GM23338 (cell line): ENCODE measurements around the gene INHBB.

Source experiments
- CREB1 ChIP-seq: fragments of 250-450 bp; sonication (Bioruptor Pico); IDR thresholded peaks from 2 replicates; pipeline ENCODE4 v1.5.0; 2020; ENCODE audit warnings: low read depth, mild to moderate bottlenecking, moderate library complexity
- EZH2 ChIP-seq: fragments of 200-600 bp; sonication (generic); IDR thresholded peaks from one replicate; pipeline ENCODE4 v1.8.0; 2017; ENCODE audit warnings: antibody characterized with exemption, mild to moderate bottlenecking, low read depth; ENCODE audit not compliant: unreplicated experiment
- EZH2phosphoT487 ChIP-seq: fragments of 200-600 bp; sonication (generic); IDR thresholded peaks from one replicate; pipeline ENCODE4 v1.8.1; 2018; ENCODE audit warnings: antibody characterized with exemption; ENCODE audit not compliant: unreplicated experiment
- JUNB ChIP-seq: IDR thresholded peaks from one replicate; pipeline ENCODE4 v1.6.1; 2016; ENCODE audit warnings: antibody characterized with exemption; ENCODE audit not compliant: unreplicated experiment
- NANOG ChIP-seq: IDR thresholded peaks from 2 replicates; pipeline ENCODE4 v1.6.1; 2016; ENCODE audit warnings: antibody characterized with exemption, borderline replicate concordance
- POLR2AphosphoS5 ChIP-seq: IDR thresholded peaks from 2 replicates; pipeline ENCODE4 v1.6.1; 2016; ENCODE audit warnings: antibody characterized with exemption, low read depth
- STAT1 ChIP-seq: IDR thresholded peaks from one replicate; pipeline ENCODE4 v1.6.1; 2016; ENCODE audit warnings: antibody characterized with exemption; ENCODE audit not compliant: unreplicated experiment
- ZNF114 ChIP-seq: fragments of 250-450 bp; sonication (Bioruptor Pico); IDR thresholded peaks from 2 replicates; pipeline ENCODE4 v1.5.0; 2020; ENCODE audit warnings: mild to moderate bottlenecking, moderate library complexity
- ZNF331 ChIP-seq: fragments of 250-450 bp; sonication (Bioruptor Pico); IDR thresholded peaks from 2 replicates; pipeline ENCODE4 v1.5.0; 2020; ENCODE audit warnings: low read depth, mild to moderate bottlenecking, moderate library complexity
- TF ChIP-seq, protein P1 (sequence below), 2 experiments: fragments of 200-600 bp in 1 of 2; sonication (generic) in 1 of 2; conservative IDR thresholded peaks; 2 replicates each; pipeline versions ENCODE4 v1.5.1 to v1.6.1; 2016 to 2017; ENCODE audit warnings: antibody characterized with exemption in 2 of 2, low read depth in 2 of 2, mild to moderate bottlenecking in 2 of 2, moderate library complexity in 1 of 2
- TF ChIP-seq, protein P2 (sequence below): IDR thresholded peaks from one replicate; pipeline ENCODE4 v1.6.1; 2018; ENCODE audit warnings: antibody characterized with exemption; ENCODE audit not compliant: unreplicated experiment
- TF ChIP-seq, protein P3 (sequence below): IDR thresholded peaks from 2 replicates; pipeline ENCODE4 v1.6.1; 2016; ENCODE audit warnings: antibody characterized with exemption
- TF ChIP-seq, protein P4 (sequence below): fragments of 250-450 bp; sonication (Bioruptor Pico); IDR thresholded peaks from 2 replicates; pipeline ENCODE4 v1.5.0; 2020; ENCODE audit warnings: mild to moderate bottlenecking, moderate library complexity

DNA sequence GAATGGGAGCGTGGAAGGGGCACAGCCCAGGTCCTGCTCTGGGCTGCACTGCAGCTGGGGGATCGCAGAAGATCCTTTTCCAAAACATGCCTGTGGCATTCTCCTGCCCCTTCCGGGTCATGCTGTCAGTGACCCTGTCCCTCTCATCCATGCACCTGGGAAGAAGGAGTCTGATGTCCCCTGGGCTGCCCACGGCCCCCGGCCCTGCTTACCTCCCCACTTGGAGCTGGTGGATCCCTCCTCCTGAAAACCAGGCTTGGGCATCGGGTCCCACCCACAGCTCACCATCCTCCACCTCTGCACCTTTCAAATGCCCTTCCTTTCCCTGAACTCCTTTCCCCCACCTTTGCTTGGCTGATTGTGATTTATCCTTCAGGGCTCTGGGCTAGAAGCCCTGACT is 11.8 kb downstream of the INHBB start:
- TF ChIP-seq, protein P1, sequence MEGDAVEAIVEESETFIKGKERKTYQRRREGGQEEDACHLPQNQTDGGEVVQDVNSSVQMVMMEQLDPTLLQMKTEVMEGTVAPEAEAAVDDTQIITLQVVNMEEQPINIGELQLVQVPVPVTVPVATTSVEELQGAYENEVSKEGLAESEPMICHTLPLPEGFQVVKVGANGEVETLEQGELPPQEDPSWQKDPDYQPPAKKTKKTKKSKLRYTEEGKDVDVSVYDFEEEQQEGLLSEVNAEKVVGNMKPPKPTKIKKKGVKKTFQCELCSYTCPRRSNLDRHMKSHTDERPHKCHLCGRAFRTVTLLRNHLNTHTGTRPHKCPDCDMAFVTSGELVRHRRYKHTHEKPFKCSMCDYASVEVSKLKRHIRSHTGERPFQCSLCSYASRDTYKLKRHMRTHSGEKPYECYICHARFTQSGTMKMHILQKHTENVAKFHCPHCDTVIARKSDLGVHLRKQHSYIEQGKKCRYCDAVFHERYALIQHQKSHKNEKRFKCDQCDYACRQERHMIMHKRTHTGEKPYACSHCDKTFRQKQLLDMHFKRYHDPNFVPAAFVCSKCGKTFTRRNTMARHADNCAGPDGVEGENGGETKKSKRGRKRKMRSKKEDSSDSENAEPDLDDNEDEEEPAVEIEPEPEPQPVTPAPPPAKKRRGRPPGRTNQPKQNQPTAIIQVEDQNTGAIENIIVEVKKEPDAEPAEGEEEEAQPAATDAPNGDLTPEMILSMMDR (conservative IDR thresholded peaks at IDR 0.05; ENCODE audit: low read depth in 2 of 2), result no peak
- no peak for TF ChIP-seq POLR2AphosphoS5
- no peak for TF ChIP-seq JUNB
- TF ChIP-seq, protein P2, sequence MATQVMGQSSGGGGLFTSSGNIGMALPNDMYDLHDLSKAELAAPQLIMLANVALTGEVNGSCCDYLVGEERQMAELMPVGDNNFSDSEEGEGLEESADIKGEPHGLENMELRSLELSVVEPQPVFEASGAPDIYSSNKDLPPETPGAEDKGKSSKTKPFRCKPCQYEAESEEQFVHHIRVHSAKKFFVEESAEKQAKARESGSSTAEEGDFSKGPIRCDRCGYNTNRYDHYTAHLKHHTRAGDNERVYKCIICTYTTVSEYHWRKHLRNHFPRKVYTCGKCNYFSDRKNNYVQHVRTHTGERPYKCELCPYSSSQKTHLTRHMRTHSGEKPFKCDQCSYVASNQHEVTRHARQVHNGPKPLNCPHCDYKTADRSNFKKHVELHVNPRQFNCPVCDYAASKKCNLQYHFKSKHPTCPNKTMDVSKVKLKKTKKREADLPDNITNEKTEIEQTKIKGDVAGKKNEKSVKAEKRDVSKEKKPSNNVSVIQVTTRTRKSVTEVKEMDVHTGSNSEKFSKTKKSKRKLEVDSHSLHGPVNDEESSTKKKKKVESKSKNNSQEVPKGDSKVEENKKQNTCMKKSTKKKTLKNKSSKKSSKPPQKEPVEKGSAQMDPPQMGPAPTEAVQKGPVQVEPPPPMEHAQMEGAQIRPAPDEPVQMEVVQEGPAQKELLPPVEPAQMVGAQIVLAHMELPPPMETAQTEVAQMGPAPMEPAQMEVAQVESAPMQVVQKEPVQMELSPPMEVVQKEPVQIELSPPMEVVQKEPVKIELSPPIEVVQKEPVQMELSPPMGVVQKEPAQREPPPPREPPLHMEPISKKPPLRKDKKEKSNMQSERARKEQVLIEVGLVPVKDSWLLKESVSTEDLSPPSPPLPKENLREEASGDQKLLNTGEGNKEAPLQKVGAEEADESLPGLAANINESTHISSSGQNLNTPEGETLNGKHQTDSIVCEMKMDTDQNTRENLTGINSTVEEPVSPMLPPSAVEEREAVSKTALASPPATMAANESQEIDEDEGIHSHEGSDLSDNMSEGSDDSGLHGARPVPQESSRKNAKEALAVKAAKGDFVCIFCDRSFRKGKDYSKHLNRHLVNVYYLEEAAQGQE, result no peak
- TF ChIP-seq EZH2, result no peak
- no peak for TF ChIP-seq EZH2phosphoT487
- no peak for TF ChIP-seq CREB1
- TF ChIP-seq STAT1, result no peak
- no peak for TF ChIP-seq ZNF331 (CRISPR knock-in tag)
- no peak for TF ChIP-seq ZNF114 (CRISPR knock-in tag)
- TF ChIP-seq, protein P3, sequence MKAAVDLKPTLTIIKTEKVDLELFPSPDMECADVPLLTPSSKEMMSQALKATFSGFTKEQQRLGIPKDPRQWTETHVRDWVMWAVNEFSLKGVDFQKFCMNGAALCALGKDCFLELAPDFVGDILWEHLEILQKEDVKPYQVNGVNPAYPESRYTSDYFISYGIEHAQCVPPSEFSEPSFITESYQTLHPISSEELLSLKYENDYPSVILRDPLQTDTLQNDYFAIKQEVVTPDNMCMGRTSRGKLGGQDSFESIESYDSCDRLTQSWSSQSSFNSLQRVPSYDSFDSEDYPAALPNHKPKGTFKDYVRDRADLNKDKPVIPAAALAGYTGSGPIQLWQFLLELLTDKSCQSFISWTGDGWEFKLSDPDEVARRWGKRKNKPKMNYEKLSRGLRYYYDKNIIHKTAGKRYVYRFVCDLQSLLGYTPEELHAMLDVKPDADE, result no peak
- TF ChIP-seq NANOG, result no peak
- TF ChIP-seq, protein P4, sequence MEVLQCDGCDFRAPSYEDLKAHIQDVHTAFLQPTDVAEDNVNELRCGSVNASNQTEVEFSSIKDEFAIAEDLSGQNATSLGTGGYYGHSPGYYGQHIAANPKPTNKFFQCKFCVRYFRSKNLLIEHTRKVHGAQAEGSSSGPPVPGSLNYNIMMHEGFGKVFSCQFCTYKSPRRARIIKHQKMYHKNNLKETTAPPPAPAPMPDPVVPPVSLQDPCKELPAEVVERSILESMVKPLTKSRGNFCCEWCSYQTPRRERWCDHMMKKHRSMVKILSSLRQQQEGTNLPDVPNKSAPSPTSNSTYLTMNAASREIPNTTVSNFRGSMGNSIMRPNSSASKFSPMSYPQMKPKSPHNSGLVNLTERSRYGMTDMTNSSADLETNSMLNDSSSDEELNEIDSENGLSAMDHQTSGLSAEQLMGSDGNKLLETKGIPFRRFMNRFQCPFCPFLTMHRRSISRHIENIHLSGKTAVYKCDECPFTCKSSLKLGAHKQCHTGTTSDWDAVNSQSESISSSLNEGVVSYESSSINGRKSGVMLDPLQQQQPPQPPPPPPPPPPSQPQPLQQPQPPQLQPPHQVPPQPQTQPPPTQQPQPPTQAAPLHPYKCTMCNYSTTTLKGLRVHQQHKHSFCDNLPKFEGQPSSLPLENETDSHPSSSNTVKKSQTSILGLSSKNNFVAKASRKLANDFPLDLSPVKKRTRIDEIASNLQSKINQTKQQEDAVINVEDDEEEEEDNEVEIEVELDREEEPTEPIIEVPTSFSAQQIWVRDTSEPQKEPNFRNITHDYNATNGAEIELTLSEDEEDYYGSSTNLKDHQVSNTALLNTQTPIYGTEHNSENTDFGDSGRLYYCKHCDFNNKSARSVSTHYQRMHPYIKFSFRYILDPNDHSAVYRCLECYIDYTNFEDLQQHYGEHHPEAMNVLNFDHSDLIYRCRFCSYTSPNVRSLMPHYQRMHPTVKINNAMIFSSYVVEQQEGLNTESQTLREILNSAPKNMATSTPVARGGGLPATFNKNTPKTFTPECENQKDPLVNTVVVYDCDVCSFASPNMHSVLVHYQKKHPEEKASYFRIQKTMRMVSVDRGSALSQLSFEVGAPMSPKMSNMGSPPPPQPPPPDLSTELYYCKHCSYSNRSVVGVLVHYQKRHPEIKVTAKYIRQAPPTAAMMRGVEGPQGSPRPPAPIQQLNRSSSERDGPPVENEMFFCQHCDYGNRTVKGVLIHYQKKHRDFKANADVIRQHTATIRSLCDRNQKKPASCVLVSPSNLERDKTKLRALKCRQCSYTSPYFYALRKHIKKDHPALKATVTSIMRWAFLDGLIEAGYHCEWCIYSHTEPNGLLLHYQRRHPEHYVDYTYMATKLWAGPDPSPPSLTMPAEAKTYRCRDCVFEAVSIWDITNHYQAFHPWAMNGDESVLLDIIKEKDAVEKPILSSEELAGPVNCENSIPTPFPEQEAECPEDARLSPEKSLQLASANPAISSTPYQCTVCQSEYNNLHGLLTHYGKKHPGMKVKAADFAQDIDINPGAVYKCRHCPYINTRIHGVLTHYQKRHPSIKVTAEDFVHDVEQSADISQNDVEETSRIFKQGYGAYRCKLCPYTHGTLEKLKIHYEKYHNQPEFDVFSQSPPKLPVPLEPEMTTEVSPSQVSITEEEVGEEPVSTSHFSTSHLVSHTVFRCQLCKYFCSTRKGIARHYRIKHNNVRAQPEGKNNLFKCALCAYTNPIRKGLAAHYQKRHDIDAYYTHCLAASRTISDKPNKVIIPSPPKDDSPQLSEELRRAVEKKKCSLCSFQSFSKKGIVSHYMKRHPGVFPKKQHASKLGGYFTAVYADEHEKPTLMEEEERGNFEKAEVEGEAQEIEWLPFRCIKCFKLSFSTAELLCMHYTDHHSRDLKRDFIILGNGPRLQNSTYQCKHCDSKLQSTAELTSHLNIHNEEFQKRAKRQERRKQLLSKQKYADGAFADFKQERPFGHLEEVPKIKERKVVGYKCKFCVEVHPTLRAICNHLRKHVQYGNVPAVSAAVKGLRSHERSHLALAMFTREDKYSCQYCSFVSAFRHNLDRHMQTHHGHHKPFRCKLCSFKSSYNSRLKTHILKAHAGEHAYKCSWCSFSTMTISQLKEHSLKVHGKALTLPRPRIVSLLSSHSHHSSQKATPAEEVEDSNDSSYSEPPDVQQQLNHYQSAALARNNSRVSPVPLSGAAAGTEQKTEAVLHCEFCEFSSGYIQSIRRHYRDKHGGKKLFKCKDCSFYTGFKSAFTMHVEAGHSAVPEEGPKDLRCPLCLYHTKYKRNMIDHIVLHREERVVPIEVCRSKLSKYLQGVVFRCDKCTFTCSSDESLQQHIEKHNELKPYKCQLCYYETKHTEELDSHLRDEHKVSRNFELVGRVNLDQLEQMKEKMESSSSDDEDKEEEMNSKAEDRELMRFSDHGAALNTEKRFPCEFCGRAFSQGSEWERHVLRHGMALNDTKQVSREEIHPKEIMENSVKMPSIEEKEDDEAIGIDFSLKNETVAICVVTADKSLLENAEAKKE (CRISPR knock-in tag), result no peak
